H1 (cell line): ENCODE results near the gene TLR10. TPM values are rescaled to one million over a fixed set of nuclear protein-coding genes. Genes with fewer than 3 reads are reported as not detected.

Source experiments
- CTCF ChIA-PET: fragments of 300-600 bp; sonication (Branson Sonifier 250); formaldehyde crosslinking; loops from one replicate; lab custom pipeline; 2021; ENCODE audit not compliant: partially characterized antibody; lab: Charles Lee
- POLR2A ChIA-PET: fragments of 300-600 bp; sonication (Branson Sonifier 250); formaldehyde crosslinking; loops from one replicate; lab custom pipeline; 2021; ENCODE audit warnings: inconsistent platforms; ENCODE audit not compliant: partially characterized antibody; lab: Charles Lee
- DNase-seq, 2 experiments: peaks; one replicate each; pipeline versions ENCODE4 v3.0.0 to v3.0.0-alpha.2; 2010 to 2022; ENCODE audit warnings: low spot score in 2 of 2, low read depth in 1 of 2, mixed read lengths in 1 of 2
- FAIRE-seq: peaks from 2 replicates; lab custom pipeline; 2011; peaks lifted over from hg19 to GRCh38; lab: Jason Lieb, UNC
- H2AFZ ChIP-seq: 2 replicates; pipeline ENCODE4 v1.8.1; 2012; ENCODE audit warnings: low read length, inconsistent platforms
- H2AK5ac ChIP-seq: 2 replicates; pipeline ENCODE4 v1.6.1; 2013; ENCODE audit warnings: low read depth, low read length
- H2BK120ac ChIP-seq: replicated peaks from 2 replicates; pipeline ENCODE3; 2013; ENCODE audit warnings: low read depth, low read length, inconsistent platforms
- H2BK12ac ChIP-seq: 2 replicates; pipeline ENCODE4 v1.6.1; 2013; ENCODE audit warnings: low read depth, low read length
- H2BK15ac ChIP-seq: 2 replicates; pipeline ENCODE4 v1.6.1; 2013; ENCODE audit warnings: low read length
- H2BK20ac ChIP-seq: 2 replicates; pipeline ENCODE4 v1.6.1; 2013; ENCODE audit warnings: low read length
- H2BK5ac ChIP-seq: 2 replicates; pipeline ENCODE4 v1.6.1; 2013; ENCODE audit warnings: low read depth, low read length
- H3K14ac ChIP-seq: 2 replicates; pipeline ENCODE4 v1.6.1; 2013; ENCODE audit warnings: inconsistent platforms; ENCODE audit not compliant: insufficient read length
- H3K18ac ChIP-seq: 2 replicates; pipeline ENCODE4 v1.6.1; 2013; ENCODE audit warnings: low read length; ENCODE audit errors: extremely low read depth
- H3K23ac ChIP-seq: 2 replicates; pipeline ENCODE4 v1.6.1; 2013; ENCODE audit warnings: inconsistent platforms; ENCODE audit not compliant: insufficient read length
- H3K23me2 ChIP-seq: 2 replicates; pipeline ENCODE4 v1.6.1; 2013; ENCODE audit warnings: low read depth, low read length
- H3K27ac ChIP-seq: 2 replicates; pipeline ENCODE4 v1.6.1; 2011; ENCODE audit warnings: low read depth, low read length, inconsistent platforms
- H3K27me3 ChIP-seq, 4 experiments: replicated peaks in 1 of 4; 1 replicate in 1 of 4; 2 replicates in 3 of 4; pipeline versions ENCODE4 v1.6.1 to v1.8.1; 2011 to 2013; ENCODE audit warnings: low read length in 3 of 4, mild to moderate bottlenecking in 3 of 4, inconsistent platforms in 2 of 4, mixed read lengths in 2 of 4, moderate library complexity in 1 of 4; ENCODE audit not compliant: control insufficient read depth in 3 of 4, insufficient read depth in 3 of 4; ENCODE audit errors: extremely low read depth in 1 of 4
- H3K36me3 ChIP-seq, 4 experiments: 2 replicates each; pipeline versions ENCODE4 v1.6.1 to v1.8.1; 2011 to 2013; ENCODE audit warnings: mild to moderate bottlenecking in 4 of 4, low read length in 3 of 4, moderate library complexity in 2 of 4, control low read depth in 1 of 4, inconsistent platforms in 1 of 4; ENCODE audit not compliant: insufficient read depth in 4 of 4, control insufficient read depth in 2 of 4
- H3K4ac ChIP-seq: replicated peaks from 2 replicates; pipeline ENCODE3; 2013; ENCODE audit warnings: low read length, low read depth, mixed read lengths, inconsistent platforms; ENCODE audit not compliant: insufficient read length
- H3K4me1 ChIP-seq, 4 experiments: replicated peaks in 1 of 4; 1 replicate in 1 of 4; 2 replicates in 3 of 4; pipeline versions ENCODE4 v1.6.1 to v1.8.1; 2011 to 2013; ENCODE audit warnings: low read length in 3 of 4, inconsistent platforms in 2 of 4, mixed read lengths in 1 of 4; ENCODE audit not compliant: insufficient read depth in 4 of 4, control insufficient read depth in 3 of 4
- H3K4me2 ChIP-seq, 2 experiments: 2 replicates each; pipeline versions ENCODE4 v1.6.1 to v1.8.1; 2011 to 2013; ENCODE audit warnings: low read depth in 2 of 2, low read length in 2 of 2, control low read depth in 1 of 2, inconsistent platforms in 1 of 2, mild to moderate bottlenecking in 1 of 2; ENCODE audit not compliant: insufficient read depth in 1 of 2
- H3K4me3 ChIP-seq, 4 experiments: fragments of 200-600, 300-600 bp in 1 of 4; sonication (generic), shearing (Covaris generic), sonication (Bioruptor Twin) in 1 of 4; 2 replicates each; pipeline versions ENCODE4 v1.5.1 to v1.8.1; 2011 to 2016; ENCODE audit warnings: low read length in 4 of 4, low read depth in 3 of 4, control low read depth in 2 of 4, inconsistent platforms in 2 of 4, mild to moderate bottlenecking in 2 of 4, mixed read lengths in 1 of 4, moderate library complexity in 1 of 4; ENCODE audit not compliant: insufficient read depth in 2 of 4; ENCODE audit errors: extremely low read depth in 1 of 4
- H3K56ac ChIP-seq: replicated peaks from 2 replicates; pipeline ENCODE3; 2013; ENCODE audit warnings: low read depth, mild to moderate bottlenecking, mixed read lengths, low read length, inconsistent platforms; ENCODE audit not compliant: insufficient read length
- H3K79me1 ChIP-seq: 2 replicates; pipeline ENCODE4 v1.6.1; 2013; ENCODE audit warnings: low read depth, low read length, control low read depth
- H3K79me2 ChIP-seq, 2 experiments: 2 replicates each; pipeline versions ENCODE4 v1.6.1 to v1.8.1; 2012 to 2013; ENCODE audit warnings: low read length in 2 of 2, mild to moderate bottlenecking in 2 of 2, inconsistent platforms in 1 of 2; ENCODE audit not compliant: insufficient read depth in 2 of 2, control insufficient read depth in 1 of 2
- H3K9ac ChIP-seq, 4 experiments: replicated peaks in 1 of 4; 1 replicate in 1 of 4; 2 replicates in 3 of 4; pipeline versions ENCODE4 v1.6.1 to v1.8.1; 2011 to 2013; ENCODE audit warnings: low read depth in 3 of 4, low read length in 3 of 4, control low read depth in 2 of 4, mild to moderate bottlenecking in 2 of 4, moderate library complexity in 2 of 4, inconsistent platforms in 1 of 4; ENCODE audit errors: extremely low read depth in 1 of 4
- H3K9me3 ChIP-seq, 2 experiments: 2 replicates each; pipeline versions ENCODE4 v1.6.1 to v1.8.1; 2012 to 2013; ENCODE audit warnings: mild to moderate bottlenecking in 2 of 2, moderate library complexity in 2 of 2, control low read depth in 1 of 2, inconsistent platforms in 1 of 2, low read depth in 1 of 2, low read length in 1 of 2, mixed read lengths in 1 of 2; ENCODE audit not compliant: insufficient read depth in 2 of 2
- H4K20me1 ChIP-seq, 2 experiments: replicated peaks in 1 of 2; 2 replicates each; pipeline versions ENCODE3 to v1.8.1; 2011 to 2013; ENCODE audit warnings: inconsistent platforms in 2 of 2, low read length in 2 of 2, mild to moderate bottlenecking in 1 of 2; ENCODE audit not compliant: insufficient read depth in 2 of 2, control insufficient read depth in 1 of 2
- H4K5ac ChIP-seq: 2 replicates; pipeline ENCODE4 v1.6.1; 2013; ENCODE audit warnings: low read length, low read depth, mixed read lengths, inconsistent platforms; ENCODE audit not compliant: insufficient read length
- H4K8ac ChIP-seq: 2 replicates; pipeline ENCODE4 v1.8.0; 2013; ENCODE audit warnings: mild to moderate bottlenecking, moderate library complexity, low read length, inconsistent platforms; ENCODE audit not compliant: insufficient read depth; ENCODE audit errors: extremely low read depth
- H4K91ac ChIP-seq: replicated peaks from 2 replicates; pipeline ENCODE3; 2013; ENCODE audit warnings: low read length, mixed read lengths, inconsistent platforms; ENCODE audit not compliant: insufficient read length
- ATF3 ChIP-seq: IDR thresholded peaks from 2 replicates; pipeline ENCODE4 v1.6.1; 2011; ENCODE audit warnings: low read depth, mild to moderate bottlenecking, low read length; ENCODE audit not compliant: insufficient read depth
- CBX5 ChIP-seq: fragments of 300-800, 300-1000 bp; sonication (generic); IDR thresholded peaks from 2 replicates; pipeline ENCODE4 v1.7.1; 2016; ENCODE audit warnings: antibody characterized with exemption, low read length, low read depth
- JUN ChIP-seq: IDR thresholded peaks from 2 replicates; pipeline ENCODE4 v1.6.1; 2011; ENCODE audit warnings: low read depth, mild to moderate bottlenecking, improper control_type of control experiment, low read length
- SP4 ChIP-seq: IDR thresholded peaks from 2 replicates; pipeline ENCODE4 v1.6.1; 2012; ENCODE audit warnings: low read length, inconsistent platforms
- WGBS, 2 experiments: shearing (Covaris generic) in 1 of 2; methylation state at CpG; one replicate each; pipeline versions ENCODE4 v1.1.6 to v1.1.7; 2013 to 2015; ENCODE audit warnings: low lambda C conversion rate in 2 of 2, mixed read lengths in 2 of 2, inconsistent platforms in 1 of 2, low coverage in 1 of 2, missing lambda C conversion rate in 1 of 2; ENCODE audit not compliant: insufficient replicate concordance in 2 of 2, insufficient coverage in 1 of 2, insufficient read length in 1 of 2; ENCODE audit errors: extremely low coverage in 1 of 2, missing lambda C conversion rate in 1 of 2; 5-methylcytosine and 5-hydroxymethylcytosine counted together
- polyA plus RNA-seq, 7 experiments: library from polyadenylated mRNA; depleted of rRNA in 3 of 7; stranded (reverse) in 5 of 7; unstranded in 2 of 7; fragments of >200 nt in 5 of 7; fragments of 200-250 nt in 2 of 7; gene quantifications; 1 replicate in 5 of 7; 2 replicates in 1 of 7; 4 replicates in 1 of 7; pipeline versions ENCODE4 v1.2.1 to v1.2.3, GENCODE V29; 2011 to 2013; ENCODE audit warnings: missing spikeins in 2 of 7, mixed read lengths in 2 of 7
- total RNA-seq: library from RNA; stranded (reverse); fragmentation: NEBNext Ultra II Directional; extraction: Animal tissue kit (Norgen Biotek cat#: 25700); gene quantifications from 2 replicates; pipeline ENCODE4 v1.2.1, GENCODE V29; 2021

Gene TLR10
- total and polyA plus RNA-seq, 2 of the 8 experiments (the other 6 are each of a cell fraction or from before 2014, with no cell fraction given): not detected

GRCh38 chr4:38774181-38774955 is 8.4 kb downstream of the TLR10 start:
- no peak overlapping the region for H2BK5ac ChIP-seq
- no peak overlapping the region for H2AFZ ChIP-seq
- no peak overlapping the region for H4K5ac ChIP-seq
- no peak overlapping the region for H4K8ac ChIP-seq
- H2AK5ac ChIP-seq: no peak overlapping the region
- H3K79me2 ChIP-seq: no peaks in the 10 kb centered on the region
- H3K23ac ChIP-seq: no peak overlapping the region
- no peaks in the 10 kb centered on the region for H3K27me3 ChIP-seq
- H3K9ac ChIP-seq: no peak overlapping the region
- no peaks in the 10 kb centered on the region for H3K36me3 ChIP-seq
- no peak for FAIRE-seq
- H3K79me1 ChIP-seq: no peaks in the 10 kb centered on the region
- H2BK20ac ChIP-seq: no peak overlapping the region
- no peak overlapping the region for H3K4ac ChIP-seq
- no peak overlapping the region for H3K4me3 ChIP-seq
- H3K23me2 ChIP-seq: no peaks in the 10 kb centered on the region
- no peaks in the 10 kb centered on the region for H4K20me1 ChIP-seq
- no peak overlapping the region for H2BK120ac ChIP-seq
- no peaks in the 10 kb centered on the region for H3K4me1 ChIP-seq
- H2BK12ac ChIP-seq: no peak overlapping the region
- H3K27ac ChIP-seq: no peak overlapping the region
- H3K56ac ChIP-seq: no peak overlapping the region
- no peak overlapping the region for H2BK15ac ChIP-seq
- H4K91ac ChIP-seq: no peak overlapping the region
- 87% methylated on average over 8 of the region's 8 CpGs; no CpG with 5 or more reads in 1 of the 2 experiments for WGBS, 2 experiments
- ChIA-PET CTCF (interaction anchor here (0.5 to 2.0 kb wide), 5 partner anchors 8 to 571 kb away, joined by 3 to 18 read pairs (median 4); partner anchors contain the start of gene TLR10), POLR2A (interaction anchor here (0.6 kb wide), 1 partner anchor 19 kb away, joined by 4 read pairs; no protein-coding TSS in a partner anchor)
- no peaks in the 10 kb centered on the region for H3K9me3 ChIP-seq
- H3K14ac ChIP-seq: no peak overlapping the region
- DNase-seq: no peak
- H3K4me2 ChIP-seq: no peak overlapping the region
- no peak overlapping the region for H3K18ac ChIP-seq
- no peak for TF ChIP-seq SP4
- no peak for TF ChIP-seq CBX5
- TF ChIP-seq ATF3: no peak
- no peak for TF ChIP-seq JUN
